ENCODE data around the gene CACNB1.

Gene CACNB1

DNA sequence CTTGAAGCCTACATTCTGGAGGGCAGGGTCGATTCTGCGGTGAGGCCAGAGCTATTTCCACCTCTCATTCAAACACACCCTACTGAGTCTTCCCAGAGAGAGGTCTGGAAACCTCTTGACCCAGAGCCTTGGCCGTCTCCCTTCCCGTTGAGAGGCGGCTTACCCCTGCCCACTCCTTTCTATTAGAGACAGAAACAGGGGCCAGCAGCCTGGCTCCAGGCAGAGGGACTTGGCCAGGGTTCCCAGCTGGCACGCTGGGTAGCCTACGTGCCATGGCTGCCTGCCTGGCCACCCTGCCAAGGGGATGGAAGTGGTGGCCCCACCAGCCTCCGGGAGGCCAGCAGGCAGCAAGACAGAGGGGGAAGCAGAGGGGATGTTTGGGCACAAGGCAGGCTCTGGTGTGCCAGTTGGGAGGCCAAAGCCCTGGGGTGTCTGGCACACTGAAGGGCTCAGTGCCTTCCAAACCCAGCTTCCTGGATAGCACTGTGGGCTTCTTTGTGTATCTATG is 22.2 kb upstream of the CACNB1 start:
- DNase-seq (ENCODE audit: low spot score) = no peak
- TF ChIP-seq, protein P1, sequence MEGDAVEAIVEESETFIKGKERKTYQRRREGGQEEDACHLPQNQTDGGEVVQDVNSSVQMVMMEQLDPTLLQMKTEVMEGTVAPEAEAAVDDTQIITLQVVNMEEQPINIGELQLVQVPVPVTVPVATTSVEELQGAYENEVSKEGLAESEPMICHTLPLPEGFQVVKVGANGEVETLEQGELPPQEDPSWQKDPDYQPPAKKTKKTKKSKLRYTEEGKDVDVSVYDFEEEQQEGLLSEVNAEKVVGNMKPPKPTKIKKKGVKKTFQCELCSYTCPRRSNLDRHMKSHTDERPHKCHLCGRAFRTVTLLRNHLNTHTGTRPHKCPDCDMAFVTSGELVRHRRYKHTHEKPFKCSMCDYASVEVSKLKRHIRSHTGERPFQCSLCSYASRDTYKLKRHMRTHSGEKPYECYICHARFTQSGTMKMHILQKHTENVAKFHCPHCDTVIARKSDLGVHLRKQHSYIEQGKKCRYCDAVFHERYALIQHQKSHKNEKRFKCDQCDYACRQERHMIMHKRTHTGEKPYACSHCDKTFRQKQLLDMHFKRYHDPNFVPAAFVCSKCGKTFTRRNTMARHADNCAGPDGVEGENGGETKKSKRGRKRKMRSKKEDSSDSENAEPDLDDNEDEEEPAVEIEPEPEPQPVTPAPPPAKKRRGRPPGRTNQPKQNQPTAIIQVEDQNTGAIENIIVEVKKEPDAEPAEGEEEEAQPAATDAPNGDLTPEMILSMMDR (IDR thresholded peaks at IDR 0.05; ENCODE audit: extremely low read depth, missing control alignments) = no peak

DNA sequence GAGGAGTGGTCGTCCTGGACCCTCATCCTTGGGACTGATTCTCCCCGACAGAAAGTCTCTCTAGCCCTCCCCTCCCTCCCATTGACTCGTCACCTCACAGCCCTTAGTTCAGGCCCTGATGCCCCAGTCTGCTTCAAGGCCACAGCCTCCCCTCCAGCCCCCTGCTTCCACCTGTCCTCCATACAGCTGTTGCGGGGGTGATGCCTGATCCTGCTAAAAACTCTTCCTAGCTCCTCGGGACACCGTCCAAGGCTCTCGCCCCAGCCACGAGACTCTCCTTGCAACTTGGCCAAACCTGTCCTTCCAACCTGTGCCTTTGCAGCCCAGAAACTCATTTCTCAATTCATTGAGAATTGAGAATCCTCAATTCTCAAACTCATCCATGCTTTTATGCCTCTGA is 21.4 kb upstream of the CACNB1 start:
- DNase-seq (ENCODE audit: low spot score) = no peak
- TF ChIP-seq, protein P1 (IDR thresholded peaks at IDR 0.05; ENCODE audit: extremely low read depth, missing control alignments) = no peak

DNA sequence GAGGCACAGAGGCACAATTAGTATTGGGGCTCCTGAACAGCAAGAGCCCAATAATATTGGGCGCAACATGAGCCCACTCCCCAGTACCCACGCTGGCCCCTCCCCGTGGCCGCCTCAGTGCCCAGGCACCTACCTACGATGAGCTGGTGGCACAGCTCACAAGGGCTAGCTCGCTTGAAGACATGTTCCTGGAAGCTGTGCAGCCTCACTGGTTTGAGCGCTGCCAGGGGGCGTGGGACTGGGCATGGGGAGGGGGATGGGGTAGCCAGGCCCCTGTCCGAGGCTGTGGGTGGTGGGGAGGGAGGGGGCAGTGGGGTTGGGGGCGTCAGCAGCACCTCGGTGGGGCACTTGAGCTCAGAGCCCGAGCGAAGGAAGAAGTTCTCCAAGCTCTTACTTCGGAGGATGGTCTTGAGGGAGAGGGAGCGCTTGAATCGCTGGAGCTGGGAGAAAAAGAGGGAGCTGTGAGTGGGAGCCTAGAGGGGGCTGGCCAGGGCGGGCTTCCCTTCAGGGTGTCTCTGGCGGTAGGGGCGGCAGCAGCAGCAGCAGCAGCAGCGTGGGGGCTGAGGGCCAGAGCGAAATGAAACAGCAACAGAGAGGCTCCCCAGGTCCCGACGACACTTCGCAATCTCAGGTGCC is 20.4 kb upstream of the CACNB1 start:
- DNase-seq (ENCODE audit: low spot score) = no peak
- TF ChIP-seq, protein P1 (IDR thresholded peaks at IDR 0.05; ENCODE audit: extremely low read depth, missing control alignments) = no peak

DNA sequence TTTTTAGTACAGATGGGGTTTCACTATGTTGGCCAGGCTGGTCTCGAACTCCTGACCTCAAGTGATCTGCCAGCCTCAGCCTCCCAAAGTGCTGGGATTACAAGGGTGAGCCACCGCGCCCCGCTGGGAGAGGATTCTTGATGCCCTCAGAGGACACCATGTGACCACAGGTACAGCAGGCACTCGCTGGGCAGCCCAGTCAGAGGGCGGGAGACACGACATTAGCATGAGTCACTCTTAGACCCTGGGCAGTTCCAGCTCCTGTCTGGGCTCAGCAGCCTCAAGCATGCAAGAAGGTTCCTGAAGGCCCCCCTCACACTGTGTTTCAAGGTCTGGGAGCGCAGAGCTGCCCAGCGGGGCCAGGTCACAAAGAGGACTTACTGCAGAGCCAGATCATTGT is 16.4 kb upstream of the CACNB1 start:
- TF ChIP-seq, protein P1 (IDR thresholded peaks at IDR 0.05; ENCODE audit: extremely low read depth, missing control alignments) = no peak
- no peak for DNase-seq (ENCODE audit: low spot score)

DNA sequence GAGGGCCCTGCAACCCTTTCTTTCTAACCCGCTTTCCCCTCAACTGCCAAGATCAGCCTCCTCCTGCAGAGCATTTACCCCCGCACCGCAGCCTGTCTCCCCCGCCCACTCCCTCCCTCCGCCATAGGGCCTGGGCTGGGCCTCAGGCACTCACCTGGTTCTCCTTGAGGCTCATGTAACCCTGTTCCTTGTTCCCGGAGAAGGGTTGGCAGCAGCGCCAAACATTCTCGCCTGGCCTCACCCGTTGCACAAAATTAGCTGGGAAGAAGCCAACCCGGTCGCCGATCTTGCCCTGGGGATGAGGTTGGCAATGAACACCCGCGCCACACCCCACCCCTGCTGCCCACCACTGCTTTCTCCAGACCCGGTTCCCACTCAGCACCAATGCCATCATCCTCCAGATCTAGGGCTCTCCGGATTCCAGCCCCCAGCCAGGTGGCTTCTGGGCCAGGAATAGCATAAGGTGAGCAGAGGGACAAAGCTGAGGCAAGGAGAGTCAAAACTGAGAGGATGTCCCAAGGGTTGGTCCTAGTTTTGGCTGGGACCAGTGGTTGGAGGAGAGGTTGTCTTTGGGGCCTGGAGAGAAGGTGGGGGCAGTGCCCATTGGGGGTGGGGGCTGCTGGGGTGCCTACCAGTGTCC is 15.5 kb upstream of the CACNB1 start:
- TF ChIP-seq, protein P1 (IDR thresholded peaks at IDR 0.05; ENCODE audit: extremely low read depth, missing control alignments) = no peak
- DNase-seq (ENCODE audit: low spot score) = no peak

DNA sequence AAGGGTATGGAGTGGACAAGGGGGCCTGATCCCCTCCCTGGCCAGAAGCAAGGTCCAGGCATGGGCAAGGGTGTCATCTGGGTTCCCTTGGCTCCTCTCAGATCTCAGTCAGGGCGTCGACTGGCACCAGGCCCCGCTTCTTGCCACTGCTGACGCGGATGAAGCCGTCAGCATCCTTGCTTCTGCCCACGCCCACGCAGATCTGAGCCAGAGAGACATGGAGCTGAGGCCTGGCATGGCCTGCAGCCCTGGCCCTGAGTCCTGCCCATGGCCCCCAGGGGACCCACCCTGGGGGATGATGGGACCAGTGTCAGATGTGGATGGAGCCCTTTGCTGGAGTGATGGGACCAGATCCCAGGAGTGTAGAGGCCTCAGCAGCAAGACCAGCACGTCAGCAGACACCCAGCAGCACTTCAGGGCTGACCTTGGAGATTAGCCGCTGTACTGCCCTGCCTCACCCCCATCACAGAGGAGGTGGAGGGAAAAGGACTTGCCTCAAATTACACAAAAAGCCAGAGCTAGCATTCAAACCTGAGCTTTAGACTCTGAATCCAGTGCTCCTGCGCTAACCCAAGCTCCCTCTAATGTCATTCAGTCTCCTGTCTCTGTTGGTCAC is 14.8 kb upstream of the CACNB1 start:
- TF ChIP-seq, protein P1 (IDR thresholded peaks at IDR 0.05; ENCODE audit: extremely low read depth, missing control alignments) = no peak
- no peak for DNase-seq (ENCODE audit: low spot score)

DNA sequence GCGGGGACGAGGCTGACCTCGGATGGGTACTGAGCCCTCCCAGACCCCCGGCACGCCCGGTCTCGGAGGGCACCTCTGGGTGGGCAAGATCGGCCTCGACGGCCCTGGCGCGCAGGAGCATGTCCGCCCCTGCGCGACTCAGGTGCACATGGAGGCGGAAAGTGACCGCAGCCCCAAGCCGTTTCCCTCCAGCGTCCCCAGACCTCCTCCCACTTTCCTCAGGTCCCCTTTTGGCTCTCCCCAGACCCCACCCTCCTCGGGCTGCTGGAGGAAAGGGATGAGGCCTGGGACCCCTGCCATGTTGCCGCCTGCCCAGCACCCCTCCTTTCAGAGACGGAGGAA is 12.6 kb upstream of the CACNB1 start:
- no peak for DNase-seq (ENCODE audit: low spot score)
- TF ChIP-seq, protein P1 (IDR thresholded peaks at IDR 0.05; ENCODE audit: extremely low read depth, missing control alignments) = no peak
